ENCODE data around the gene ZDHHC3.

The ZDHHC3 gene

GRCh38 chr3:44890852-44891251 is 85.1 kb downstream of the ZDHHC3 start:
- no peak for DNase-seq

GRCh38 chr3:44890258-44890657 is 85.7 kb downstream of the ZDHHC3 start:
- no peak for DNase-seq

GRCh38 chr3:44887101-44887500 is 88.9 kb downstream of the ZDHHC3 start:
- no peak for DNase-seq

- DNase-seq, result no peak
Observed at GRCh38 chr3:44886561-44886960, 89.4 kb downstream of the ZDHHC3 start.

GRCh38 chr3:44885618-44886017 is 90.4 kb downstream of the ZDHHC3 start:
- no peak for DNase-seq

GRCh38 chr3:44883999-44884431 is 92.0 kb downstream of the ZDHHC3 start:
- no peak for DNase-seq

GRCh38 chr3:44883213-44883955 is 92.6 kb downstream of the ZDHHC3 start:
- no peak for DNase-seq

GRCh38 chr3:44880284-44880683 is 95.7 kb downstream of the ZDHHC3 start:
- DNase-seq, result no peak

GRCh38 chr3:44877333-44877732 is 98.6 kb downstream of the ZDHHC3 start:
- DNase-seq, result no peak

GRCh38 chr3:44875596-44875995 is 100.4 kb downstream of the ZDHHC3 start:
- no peak for DNase-seq
